HepG2 (cell line): ENCODE measurements around the gene PXDC1. TPM values are rescaled to one million over a fixed set of nuclear protein-coding genes. Genes with fewer than 3 reads are reported as not detected.
A peak's percentile ranks its signal among the peaks of the same experiment; 100 is the strongest.
"Not testable (repeated sequence)": the region's sequence is repeated elsewhere in the genome, so short reads cannot be mapped to it uniquely, and the experiment has no call there.

ENCODE experiments used
- ATAC-seq: fragments of 200-7000 bp; cut with Tn5 transposase; 3 replicates; pipeline ENCODE4 v1.9.1; 2020; ENCODE audit warnings: mild to moderate bottlenecking, moderate library complexity
- BruUV-seq: library from RNA; stranded (reverse); fragments of 400-500 nt; replicated peaks from 2 replicates; lab custom pipeline; 2021; lab: Mats Ljungman, UMichigan
- CTCF ChIA-PET: fragments of 300-600 bp; formaldehyde crosslinking; extraction: SDS; loops from one replicate; lab custom pipeline; 2021; ENCODE audit warnings: low total read pairs, inconsistent platforms, low intra/inter-chr PET ratio; lab: Yijun Ruan, JAX
- POLR2A ChIA-PET: fragments of 350-600 bp; sonication (Branson Sonifier 250); formaldehyde crosslinking; loops from one replicate; lab custom pipeline; 2020; ENCODE audit warnings: antibody characterized with exemption, inconsistent platforms; lab: Yijun Ruan, JAX
- DNase-seq: peaks from one replicate; pipeline ENCODE4 v3.0.0-alpha.2; 2015; ENCODE audit warnings: low spot score
- FAIRE-seq: peaks from 3 replicates; lab custom pipeline; 2011; peaks lifted over from hg19 to GRCh38; lab: Jason Lieb, UNC
- H2AFZ ChIP-seq: one replicate; pipeline ENCODE4 v1.6.1; 2011; ENCODE audit warnings: low read length, inconsistent platforms
- H3K27ac ChIP-seq: fragments of 300-600 bp; 3 replicates; pipeline ENCODE4 v1.8.0; 2011; ENCODE audit warnings: mixed run types, mild to moderate bottlenecking, mixed read lengths, low read length, inconsistent platforms; ENCODE audit not compliant: insufficient read depth; ENCODE audit errors: extremely low read length
- H3K27me3 ChIP-seq, 2 experiments: fragments of 200-600 bp in 1 of 2; 2 replicates in 1 of 2; 3 replicates in 1 of 2; pipeline versions ENCODE4 v1.6.0 to v1.8.0; 2011; ENCODE audit warnings: low read length in 2 of 2, mild to moderate bottlenecking in 2 of 2, moderate library complexity in 2 of 2, inconsistent platforms in 1 of 2; ENCODE audit not compliant: insufficient read depth in 2 of 2, control insufficient read depth in 1 of 2
- H3K36me3 ChIP-seq, 2 experiments: fragments of 200-600 bp in 1 of 2; replicated peaks in 1 of 2; 2 replicates in 1 of 2; 3 replicates in 1 of 2; pipeline versions ENCODE4 v1.5.1 to v1.8.0; 2011; ENCODE audit warnings: low read length in 2 of 2, inconsistent platforms in 1 of 2; ENCODE audit not compliant: insufficient read depth in 2 of 2, control insufficient read depth in 1 of 2
- H3K4me1 ChIP-seq: 2 replicates; pipeline ENCODE4 v1.5.1; 2012; ENCODE audit warnings: low read length, inconsistent platforms; ENCODE audit not compliant: insufficient read depth
- H3K4me2 ChIP-seq: 2 replicates; pipeline ENCODE4 v1.6.0; 2011; ENCODE audit warnings: low read depth, low read length, inconsistent platforms
- H3K4me3 ChIP-seq, 3 experiments: fragments of 200-600 bp in 1 of 3; sonication (generic), shearing (Covaris generic) in 1 of 3; replicated peaks in 1 of 3; 2 replicates each; pipeline ENCODE4 v1.5.1; 2011 to 2016; ENCODE audit warnings: low read length in 3 of 3, inconsistent platforms in 2 of 3, low read depth in 2 of 3, mild to moderate bottlenecking in 2 of 3, control low read depth in 1 of 3, mixed read lengths in 1 of 3; ENCODE audit not compliant: insufficient read depth in 1 of 3
- H3K79me2 ChIP-seq: one replicate; pipeline ENCODE4 v1.6.1; 2011; ENCODE audit warnings: low read length, inconsistent platforms; ENCODE audit not compliant: insufficient read depth
- H3K9ac ChIP-seq: 2 replicates; pipeline ENCODE4 v1.6.0; 2011; ENCODE audit warnings: mild to moderate bottlenecking, low read depth, low read length, inconsistent platforms; ENCODE audit not compliant: insufficient read depth
- H3K9me3 ChIP-seq: 2 replicates; pipeline ENCODE4 v1.5.1; 2012; ENCODE audit warnings: mild to moderate bottlenecking, low read length
- H4K20me1 ChIP-seq: 2 replicates; pipeline ENCODE4 v1.6.0; 2011; ENCODE audit warnings: inconsistent platforms, mild to moderate bottlenecking, low read length, moderate library complexity; ENCODE audit not compliant: insufficient read depth
- ZBTB38 ChIP-seq: sonication (generic); formaldehyde crosslinking; IDR thresholded peaks from 2 replicates; pipeline ENCODE4 v1.5.1; 2020; ENCODE audit warnings: mild to moderate bottlenecking, missing genetic modification reagents
- ZNF687 ChIP-seq: sonication (generic); formaldehyde crosslinking; IDR thresholded peaks from 2 replicates; pipeline ENCODE4 v1.5.1; 2020; ENCODE audit warnings: mild to moderate bottlenecking, missing genetic modification reagents, moderate library complexity
- WGBS: methylation state at CpG from one replicate; pipeline ENCODE4 v1.1.6; 2017; ENCODE audit warnings: low lambda C conversion rate; 5-methylcytosine and 5-hydroxymethylcytosine counted together
- in situ Hi-C: cut with HindIII; loops from 2 replicates; pipeline ENCODE4 v1.10.0; 2017; ENCODE audit warnings: low pct_unique_long_range_greater_than_20kb; ENCODE audit not compliant: extremely low pct_ligation_motif_present
- intact Hi-C: fragments of 100-400 bp; cut with micrococcal nuclease; formaldehyde crosslinking; loops from one replicate; pipeline ENCODE4 v1.10.0; 2022; ENCODE audit not compliant: unreplicated experiment
- polyA plus RNA-seq, 8 experiments: library from polyadenylated mRNA; depleted of rRNA in 3 of 8; stranded (reverse) in 7 of 8; unstranded in 1 of 8; fragments of >200 nt; fragmentation: Illumina TruSeq in 4 of 8; extraction: Trizol in 4 of 8; gene quantifications; 2 replicates each; pipeline versions ENCODE4 v1.2.1 to v1.2.3, GENCODE V29; 2011 to 2016; ENCODE audit warnings: low read depth in 4 of 8, missing spikeins in 1 of 8, mixed read lengths in 1 of 8; ENCODE audit not compliant: insufficient read depth in 1 of 8
- total RNA-seq, 5 experiments: library from RNA; depleted of rRNA; stranded (reverse); fragments of >200 nt; fragmentation: Illumina TruSeq; extraction: Trizol; gene quantifications; 2 replicates each; pipeline ENCODE4 v1.2.3, GENCODE V29; 2016; ENCODE audit warnings: low read depth in 1 of 5

The PXDC1 gene
- total and polyA plus RNA-seq, 2 of the 13 experiments (the other 11 are each of a cell fraction or from before 2014, with no cell fraction given): 32.4 to 34.7 TPM

- H3K36me3 ChIP-seq: peaks cover 31 to 40% of the 10 kb centered on the region in 2 experiments
- intact Hi-C loops, H3K9ac ChIP-seq, H3K4me2 ChIP-seq, BruUV-seq, H3K9me3 ChIP-seq, H3K4me1 ChIP-seq, H2AFZ ChIP-seq, H3K27me3 ChIP-seq, DNase-seq, FAIRE-seq, H3K27ac ChIP-seq, H3K79me2 ChIP-seq, CTCF ChIA-PET, in situ Hi-C loops, ATAC-seq, H3K4me3 ChIP-seq, H4K20me1 ChIP-seq, POLR2A ChIA-PET: not testable (repeated sequence)
- TF ChIP-seq ZNF687 (CRISPR knock-in tag) (peak; percentile 30; the same call in 1 of the 2 replicates), ZBTB38 (CRISPR knock-in tag) (0 out of 2 replicates have a peak, but pooled peaks have one; percentile 15)
- WGBS: 90% methylated on average over 12 of the region's 24 CpGs
These were observed 30.7 kb downstream of the PXDC1 start for GRCh38 chr6:3720770-3721169.
